ENCODE results near the gene SEMA3G. TPM values are rescaled to one million over a fixed set of nuclear protein-coding genes. Genes with fewer than 3 reads are reported as not detected.

SEMA3G gene
- total RNA-seq, 1 experiment from 2014 or later, result not detected

- no peaks in the 10 kb centered on the region for H3K27me3 ChIP-seq (replicated peaks; ENCODE audit: insufficient read depth, low read depth, low read length, poor library complexity)
- peaks cover 3% of the 10 kb centered on the region for H3K36me3 ChIP-seq (ENCODE audit: insufficient read depth, low read length, poor library complexity, severe bottlenecking)
- H3K27ac ChIP-seq (ENCODE audit: low read depth, low read length, poor library complexity, severe bottlenecking), result no peak overlapping the region
- H3K4me3 ChIP-seq (ENCODE audit: low read depth, low read length, poor library complexity, severe bottlenecking), result no peak overlapping the region
- TF ChIP-seq CTCF (conservative IDR thresholded peaks at IDR 0.05; ENCODE audit: low read depth, low read length) (no peak), EZH2 (IDR thresholded peaks at IDR 0.05; ENCODE audit: borderline replicate concordance, low read depth, low read length, poor library complexity, severe bottlenecking) (no peak)
- H3K4me1 ChIP-seq (ENCODE audit: insufficient read depth, low read length, poor library complexity, severe bottlenecking), result no peaks in the 10 kb centered on the region
- ChIA-PET POLR2A (ENCODE audit: low non-redundant PET) (no interaction called here), CTCF (no interaction called here)
- H3K9me3 ChIP-seq (ENCODE audit: low read depth, low read length, poor library complexity, severe bottlenecking), result no peaks in the 10 kb centered on the region
- no TSS peak for BruUV-seq (replicated peaks)
- DNase-seq (ENCODE audit: low spot score), result no peak
- intact Hi-C loops (cut with micrococcal nuclease; ENCODE audit: unreplicated experiment), result no loop called here
Observed at GRCh38 chr3:52489453-52489852, 44.5 kb upstream of the SEMA3G start.

- no peak overlapping the region for H3K27ac ChIP-seq (ENCODE audit: low read depth, low read length, poor library complexity, severe bottlenecking)
- no peak for DNase-seq (ENCODE audit: low spot score)
- ChIA-PET POLR2A (ENCODE audit: low non-redundant PET) (no interaction called here), CTCF (no interaction called here)
- no peak overlapping the region for H3K4me3 ChIP-seq (ENCODE audit: low read depth, low read length, poor library complexity, severe bottlenecking)
- intact Hi-C loops (cut with micrococcal nuclease; ENCODE audit: unreplicated experiment), result no loop called here
- TF ChIP-seq EZH2 (IDR thresholded peaks at IDR 0.05; ENCODE audit: borderline replicate concordance, low read depth, low read length, poor library complexity, severe bottlenecking), result no peak
- TF ChIP-seq CTCF (conservative IDR thresholded peaks at IDR 0.05; ENCODE audit: low read depth, low read length), result no peak
- no peaks in the 10 kb centered on the region for H3K27me3 ChIP-seq (replicated peaks; ENCODE audit: insufficient read depth, low read depth, low read length, poor library complexity)
- no TSS peak for BruUV-seq (replicated peaks)
- no peaks in the 10 kb centered on the region for H3K9me3 ChIP-seq (ENCODE audit: low read depth, low read length, poor library complexity, severe bottlenecking)
- H3K36me3 ChIP-seq (ENCODE audit: insufficient read depth, low read length, poor library complexity, severe bottlenecking), result peaks cover 3% of the 10 kb centered on the region
- H3K4me1 ChIP-seq (ENCODE audit: insufficient read depth, low read length, poor library complexity, severe bottlenecking), result no peaks in the 10 kb centered on the region
Observed at GRCh38 chr3:52488746-52489145, 43.8 kb upstream of the SEMA3G start.

GRCh38 chr3:52487788-52488691 is 43.1 kb upstream of the SEMA3G start:
- CTCF ChIA-PET, result no interaction called here
- TF ChIP-seq CTCF (conservative IDR thresholded peaks at IDR 0.05; ENCODE audit: low read depth, low read length) (no peak), EZH2 (IDR thresholded peaks at IDR 0.05; ENCODE audit: borderline replicate concordance, low read depth, low read length, poor library complexity, severe bottlenecking) (no peak)
- no TSS peak for BruUV-seq (replicated peaks)
- POLR2A ChIA-PET (ENCODE audit: low non-redundant PET), result no interaction called here
- no peak overlapping the region for H3K27ac ChIP-seq (ENCODE audit: low read depth, low read length, poor library complexity, severe bottlenecking)
- no peaks in the 10 kb centered on the region for H3K27me3 ChIP-seq (replicated peaks; ENCODE audit: insufficient read depth, low read depth, low read length, poor library complexity)
- H3K4me3 ChIP-seq (ENCODE audit: low read depth, low read length, poor library complexity, severe bottlenecking), result no peak overlapping the region
- intact Hi-C loops (cut with micrococcal nuclease; ENCODE audit: unreplicated experiment), result no loop called here
- no peaks in the 10 kb centered on the region for H3K4me1 ChIP-seq (ENCODE audit: insufficient read depth, low read length, poor library complexity, severe bottlenecking)
- H3K36me3 ChIP-seq (ENCODE audit: insufficient read depth, low read length, poor library complexity, severe bottlenecking), result peaks cover 3% of the 10 kb centered on the region
- DNase-seq (ENCODE audit: low spot score), result no peak
- H3K9me3 ChIP-seq (ENCODE audit: low read depth, low read length, poor library complexity, severe bottlenecking), result no peaks in the 10 kb centered on the region
